Stimulated activated naive CD8-positive, alpha-beta T cell treated with anti-CD3 and anti-CD28 coated beads, Interleukin-15, Interleukin-2, amounts not matched to agents 100 ng/mL and 50 ng/mL, for 24 hours (primary cell): ENCODE data around the gene STAT5B.
"Not testable (repeated sequence)": the region's sequence is repeated elsewhere in the genome, so short reads cannot be mapped to it uniquely, and the experiment has no call there.

Experiments used
- H3K27ac Mint-ChIP-seq: one replicate; pipeline ENCODE4 v1.8.0; 2021; ENCODE audit warnings: mild to moderate bottlenecking, mixed read lengths
- H3K27me3 Mint-ChIP-seq: one replicate; pipeline ENCODE4 v1.8.0; 2021; ENCODE audit warnings: mixed read lengths
- H3K36me3 Mint-ChIP-seq: one replicate; pipeline ENCODE4 v1.8.0; 2021; ENCODE audit warnings: low read depth, mixed read lengths
- H3K4me1 Mint-ChIP-seq: one replicate; pipeline ENCODE4 v1.8.0; 2021; ENCODE audit warnings: low read depth, mixed read lengths
- H3K4me3 Mint-ChIP-seq: one replicate; pipeline ENCODE4 v1.8.0; 2021; ENCODE audit warnings: mild to moderate bottlenecking, mixed read lengths
- H3K9me3 Mint-ChIP-seq: one replicate; pipeline ENCODE4 v1.8.0; 2021; ENCODE audit warnings: mixed read lengths

STAT5B gene

DNA sequence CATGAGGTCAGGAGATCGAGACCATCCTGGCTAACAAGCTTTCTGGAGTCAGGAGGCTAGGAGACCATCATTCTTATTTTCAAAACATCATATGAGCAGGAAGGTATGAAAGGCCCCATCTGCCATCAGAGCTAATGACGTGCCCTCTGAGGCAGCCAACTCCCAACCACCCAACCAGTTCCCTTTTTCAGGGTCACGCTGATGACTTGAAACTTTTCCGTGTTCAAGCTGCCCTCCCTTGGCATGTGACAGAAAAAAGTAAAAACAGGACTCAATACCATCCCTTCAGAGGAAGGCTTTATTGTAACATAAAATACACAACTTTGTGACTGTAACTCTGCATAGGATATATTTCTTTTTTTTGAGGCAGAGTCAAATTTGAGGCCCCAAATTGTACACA, 77.3 kb downstream of the STAT5B start:
- peak overlapping the region; percentile 59 for H3K27ac Mint-ChIP-seq
- H3K27me3 Mint-ChIP-seq = no peaks in the 10 kb centered on the region
- no peak overlapping the region for H3K4me3 Mint-ChIP-seq
- no peaks in the 10 kb centered on the region for H3K9me3 Mint-ChIP-seq
- H3K36me3 Mint-ChIP-seq = peaks cover 22% of the 10 kb centered on the region
- H3K4me1 Mint-ChIP-seq = peaks cover 15% of the 10 kb centered on the region

DNA sequence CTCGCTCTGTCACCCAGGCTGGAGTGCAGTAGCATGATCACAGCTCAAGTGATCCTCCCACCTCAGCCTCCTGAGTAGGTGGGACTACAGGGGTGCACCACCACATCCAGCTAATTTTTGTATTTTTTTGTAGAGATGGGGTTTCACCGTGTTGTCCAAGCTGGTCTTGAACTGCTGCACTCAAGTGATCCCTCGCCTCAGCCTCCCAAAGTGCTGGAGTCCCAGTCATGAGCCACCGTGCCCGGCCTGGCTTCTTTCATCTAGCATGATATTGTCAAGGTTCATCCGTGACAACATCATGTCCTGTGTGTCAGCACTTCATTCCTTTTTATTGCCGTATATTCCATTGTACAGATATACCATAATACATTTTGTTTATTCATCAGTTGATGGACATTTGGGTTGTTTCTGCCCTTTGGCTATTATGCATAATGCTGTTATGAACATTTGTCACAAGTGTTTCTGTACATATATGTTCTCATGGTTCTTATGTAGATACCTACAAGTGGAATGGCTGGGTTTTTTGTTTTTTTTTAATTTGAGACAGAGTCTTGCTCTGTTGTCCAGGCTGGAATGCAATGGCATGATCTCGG, 78.5 kb downstream of the STAT5B start:
- Mint-ChIP-seq H3K27ac (no peak overlapping the region), H3K4me3 (no peak overlapping the region), H3K36me3 (peaks cover 16% of the 10 kb centered on the region), H3K27me3 (no peaks in the 10 kb centered on the region), H3K9me3 (no peaks in the 10 kb centered on the region), H3K4me1 (peaks cover 28% of the 10 kb centered on the region)

DNA sequence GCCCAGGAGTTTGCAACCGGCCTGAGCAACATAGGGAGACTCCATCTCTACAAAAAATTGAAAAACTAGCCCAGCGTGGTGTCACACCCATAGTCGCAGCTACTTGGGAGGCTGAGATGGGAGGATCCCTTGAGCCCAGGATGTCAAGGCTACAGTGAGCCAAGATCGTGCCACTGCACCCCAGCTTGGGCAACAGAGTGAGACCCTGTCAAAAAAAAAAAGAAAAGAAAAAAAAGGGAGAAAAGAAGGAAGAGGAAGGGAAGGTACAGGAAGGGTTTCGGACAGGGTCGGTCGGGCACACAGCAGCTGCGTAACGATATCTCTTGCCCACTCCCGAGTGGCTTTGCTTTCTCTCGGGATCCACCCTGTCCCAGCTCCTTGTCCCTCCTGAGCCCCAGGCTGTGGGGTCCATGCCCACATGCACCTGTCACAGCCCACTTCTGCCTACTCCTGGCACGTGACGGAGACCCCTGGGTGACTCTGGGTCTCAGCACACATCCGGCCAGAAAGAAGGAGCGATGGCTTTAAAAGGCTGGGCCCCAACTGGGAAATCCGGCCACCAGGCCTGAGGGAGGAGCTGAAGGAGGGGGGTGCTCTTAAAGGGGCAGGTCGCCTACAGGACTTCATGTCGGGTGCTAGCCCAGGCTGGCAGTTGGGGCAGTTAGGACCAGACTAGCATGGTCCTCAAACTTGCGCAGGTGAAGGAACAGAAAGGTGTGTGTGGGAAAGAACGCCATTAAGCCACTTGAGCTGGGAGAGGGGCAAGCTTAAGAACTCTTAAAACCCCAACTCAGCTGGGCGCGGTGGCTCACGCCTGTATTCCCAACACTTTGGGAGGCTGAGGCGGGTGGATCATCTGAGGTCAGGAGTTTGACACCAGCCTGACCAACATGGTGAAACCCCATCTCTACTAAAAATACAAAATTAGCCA, 82.0 kb downstream of the STAT5B start, which contains the start of gene GHDC:
TSS of gene GHDC (minus strand) at position 526 of the 931 bp plus-strand sequence. CDS start 913 bp downstream, outside the sequence.
- Mint-ChIP-seq H3K9me3 (no peaks in the 10 kb centered on the region), H3K4me1 (peaks cover 30% of the 10 kb centered on the region), H3K27me3 (no peaks in the 10 kb centered on the region), H3K27ac (peak within 1 kb of the TSS; percentile 85), H3K36me3 (peaks cover 5% of the 10 kb centered on the region), H3K4me3 (peak within 1 kb of the TSS; percentile 91)

DNA sequence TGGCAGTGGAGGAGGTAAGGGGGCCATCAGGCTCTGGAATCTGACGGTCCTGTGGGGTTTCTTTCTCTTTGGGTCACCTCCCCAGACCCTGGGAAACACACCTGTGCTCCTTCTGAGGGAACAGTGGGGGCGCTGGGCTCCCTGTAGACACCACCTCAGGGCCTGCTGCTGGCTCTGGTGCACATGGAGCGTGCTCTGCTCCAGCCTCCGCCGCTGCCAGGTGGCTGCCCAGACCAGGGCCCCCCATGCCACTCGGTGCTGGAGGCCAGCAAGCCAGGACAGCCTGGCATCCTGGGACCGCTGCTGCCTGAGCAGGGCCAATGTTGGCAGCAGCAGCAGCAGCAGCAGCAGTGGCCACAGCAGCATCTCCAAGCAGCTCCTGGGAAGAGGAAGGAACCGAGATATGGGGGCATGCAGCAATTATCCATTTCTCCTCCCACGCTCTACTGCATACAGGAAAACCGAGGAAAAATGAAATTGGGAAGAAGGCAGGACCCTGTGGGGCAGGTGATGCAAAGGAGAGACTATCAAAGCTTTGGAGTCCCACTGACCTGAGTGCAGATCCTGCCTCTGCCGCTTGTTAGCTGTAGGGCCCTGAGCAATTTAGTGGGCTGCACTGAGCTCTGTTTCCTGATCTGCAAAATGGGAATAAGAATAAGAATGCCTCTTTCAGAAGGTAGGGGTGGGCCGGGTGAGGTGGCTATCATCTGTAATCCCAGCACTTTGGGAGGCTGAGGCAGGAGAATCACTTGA, 82.8 kb downstream of the STAT5B start:
- H3K27me3 Mint-ChIP-seq = no peaks in the 10 kb centered on the region
- H3K9me3 Mint-ChIP-seq = no peaks in the 10 kb centered on the region
- peaks cover 5% of the 10 kb centered on the region for H3K36me3 Mint-ChIP-seq
- H3K4me3 Mint-ChIP-seq = peak overlapping the region; percentile 91
- peaks cover 24% of the 10 kb centered on the region for H3K4me1 Mint-ChIP-seq
- H3K27ac Mint-ChIP-seq = peak overlapping the region; percentile 85

DNA sequence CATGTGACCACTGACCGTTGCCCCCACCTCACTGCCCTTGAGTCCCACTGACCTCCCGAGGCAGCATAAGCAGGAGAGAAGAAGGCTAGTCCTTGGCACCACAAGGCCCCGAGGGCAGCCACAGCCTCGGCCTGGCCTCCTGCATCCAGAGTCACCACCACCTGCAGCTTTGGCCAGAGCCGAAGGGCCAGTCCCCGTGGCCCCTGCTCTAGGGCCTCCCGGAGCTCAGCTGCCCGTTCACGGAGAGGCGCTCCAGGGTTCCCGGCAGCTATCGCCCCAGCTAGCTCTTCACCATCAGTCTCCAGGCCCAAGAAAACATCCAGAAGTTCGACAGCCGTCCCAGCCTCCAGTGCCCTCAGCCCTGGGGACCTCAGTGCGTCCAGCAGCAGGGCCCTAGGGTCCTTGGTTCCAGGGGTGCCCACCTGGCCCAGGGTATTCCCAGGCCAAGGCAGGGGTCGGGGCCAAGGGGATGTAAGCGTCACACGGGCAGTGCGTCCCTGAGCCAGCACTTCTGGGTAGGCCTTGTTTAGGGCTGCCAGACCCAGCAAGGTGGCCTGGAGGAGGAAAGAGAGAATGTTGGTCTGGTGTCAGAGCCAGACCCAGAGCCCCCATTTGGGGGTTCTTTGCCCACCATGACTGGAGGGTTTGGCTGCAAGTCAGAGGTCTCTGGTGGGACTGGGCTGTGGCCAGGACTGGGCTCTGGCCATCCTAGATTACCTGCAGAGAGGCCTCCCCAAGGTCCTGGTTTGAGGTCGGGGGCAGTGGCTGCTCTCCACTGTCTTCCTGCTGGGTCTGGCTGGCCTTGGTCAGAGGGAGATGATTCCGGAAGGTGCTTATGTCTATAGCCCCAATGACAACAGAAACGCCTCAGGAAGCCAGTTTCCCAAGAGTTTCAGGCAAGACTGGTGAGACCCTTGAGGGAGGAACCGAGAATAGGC, 83.7 kb downstream of the STAT5B start:
- Mint-ChIP-seq H3K27me3 (no peaks in the 10 kb centered on the region), H3K4me3 (peak overlapping the region; percentile 91), H3K36me3 (peaks cover 5% of the 10 kb centered on the region), H3K27ac (no peak overlapping the region), H3K4me1 (peaks cover 24% of the 10 kb centered on the region), H3K9me3 (no peaks in the 10 kb centered on the region)

DNA sequence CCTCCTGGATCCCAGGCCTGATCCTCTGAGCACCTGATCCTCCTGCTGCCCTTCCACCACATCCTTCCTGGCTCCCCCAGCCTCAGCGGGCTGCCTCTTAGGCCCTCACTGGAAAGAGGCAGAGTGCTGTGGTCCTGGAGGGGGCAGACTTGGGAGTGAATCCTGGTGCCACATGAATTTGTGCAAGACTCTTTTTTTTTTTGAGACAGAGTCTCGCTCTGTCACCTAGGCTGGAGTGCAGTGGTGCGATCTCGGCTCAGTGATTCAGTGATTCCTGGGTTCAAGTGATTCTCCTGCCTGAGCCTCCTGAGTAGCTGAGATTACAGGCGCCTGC, 84.9 kb downstream of the STAT5B start:
- no peak overlapping the region for H3K27ac Mint-ChIP-seq
- no peak overlapping the region for H3K4me3 Mint-ChIP-seq
- H3K9me3 Mint-ChIP-seq = no peaks in the 10 kb centered on the region
- no peaks in the 10 kb centered on the region for H3K27me3 Mint-ChIP-seq
- peaks cover 24% of the 10 kb centered on the region for H3K4me1 Mint-ChIP-seq
- peaks cover 5% of the 10 kb centered on the region for H3K36me3 Mint-ChIP-seq

DNA sequence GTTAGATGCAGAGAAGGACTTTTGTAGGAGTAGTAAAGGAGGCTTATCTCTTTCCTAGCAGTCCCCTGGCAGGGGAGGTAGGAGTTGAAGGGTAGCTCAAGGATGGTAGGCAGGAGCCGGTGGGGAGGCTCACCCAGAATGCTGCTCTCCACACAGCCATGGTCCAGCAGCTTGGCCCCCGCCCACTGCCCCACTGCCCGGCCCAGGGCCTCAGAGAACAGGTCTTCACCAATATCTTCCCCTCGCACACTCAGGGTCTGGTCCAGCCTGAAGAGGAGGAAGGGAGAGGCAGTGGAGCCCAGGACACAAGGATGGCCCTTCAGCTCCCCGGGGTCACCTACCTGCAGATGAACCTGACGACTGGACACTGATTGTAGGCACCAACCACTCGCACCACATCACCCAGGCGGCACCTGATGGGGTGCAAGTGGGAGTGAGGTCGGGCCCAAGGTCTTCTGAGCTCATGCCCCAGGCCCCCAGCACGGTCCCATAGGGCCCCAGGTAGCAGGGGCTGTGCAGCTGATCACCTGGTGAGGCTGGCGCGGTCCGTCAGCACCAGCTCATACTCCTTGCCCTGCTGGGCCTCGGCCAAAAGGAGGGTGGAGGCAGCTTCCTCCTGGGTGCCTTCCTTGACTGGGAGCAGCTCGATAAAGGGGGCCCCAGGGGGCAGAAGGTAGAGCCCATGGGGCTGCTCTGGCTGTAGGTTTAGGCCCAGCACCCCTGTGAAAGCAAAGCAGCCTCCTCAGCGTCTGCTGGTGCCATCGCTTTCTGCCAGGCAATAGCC, 85.5 kb downstream of the STAT5B start:
- Mint-ChIP-seq H3K27ac (no peak overlapping the region), H3K4me3 (no peak overlapping the region), H3K27me3 (no peaks in the 10 kb centered on the region), H3K36me3 (peaks cover 5% of the 10 kb centered on the region), H3K4me1 (peaks cover 24% of the 10 kb centered on the region), H3K9me3 (no peaks in the 10 kb centered on the region)

DNA sequence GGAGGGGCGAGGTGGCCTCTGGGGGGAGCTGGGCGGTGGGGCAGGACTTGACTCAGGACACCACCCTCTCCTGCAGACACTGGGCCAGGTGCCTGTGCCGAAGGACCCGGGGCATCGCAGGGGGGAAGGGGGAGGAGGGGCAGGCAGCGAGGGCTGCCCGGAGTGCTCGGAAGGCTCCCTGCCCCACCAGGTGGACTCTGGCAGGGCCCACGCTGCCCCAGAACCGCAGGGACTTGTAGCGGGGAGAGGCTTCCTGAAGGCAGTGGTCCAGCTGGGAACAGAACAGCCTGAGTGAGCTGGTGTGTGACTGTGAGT, 86.6 kb downstream of the STAT5B start:
- no peak overlapping the region for H3K4me3 Mint-ChIP-seq

DNA sequence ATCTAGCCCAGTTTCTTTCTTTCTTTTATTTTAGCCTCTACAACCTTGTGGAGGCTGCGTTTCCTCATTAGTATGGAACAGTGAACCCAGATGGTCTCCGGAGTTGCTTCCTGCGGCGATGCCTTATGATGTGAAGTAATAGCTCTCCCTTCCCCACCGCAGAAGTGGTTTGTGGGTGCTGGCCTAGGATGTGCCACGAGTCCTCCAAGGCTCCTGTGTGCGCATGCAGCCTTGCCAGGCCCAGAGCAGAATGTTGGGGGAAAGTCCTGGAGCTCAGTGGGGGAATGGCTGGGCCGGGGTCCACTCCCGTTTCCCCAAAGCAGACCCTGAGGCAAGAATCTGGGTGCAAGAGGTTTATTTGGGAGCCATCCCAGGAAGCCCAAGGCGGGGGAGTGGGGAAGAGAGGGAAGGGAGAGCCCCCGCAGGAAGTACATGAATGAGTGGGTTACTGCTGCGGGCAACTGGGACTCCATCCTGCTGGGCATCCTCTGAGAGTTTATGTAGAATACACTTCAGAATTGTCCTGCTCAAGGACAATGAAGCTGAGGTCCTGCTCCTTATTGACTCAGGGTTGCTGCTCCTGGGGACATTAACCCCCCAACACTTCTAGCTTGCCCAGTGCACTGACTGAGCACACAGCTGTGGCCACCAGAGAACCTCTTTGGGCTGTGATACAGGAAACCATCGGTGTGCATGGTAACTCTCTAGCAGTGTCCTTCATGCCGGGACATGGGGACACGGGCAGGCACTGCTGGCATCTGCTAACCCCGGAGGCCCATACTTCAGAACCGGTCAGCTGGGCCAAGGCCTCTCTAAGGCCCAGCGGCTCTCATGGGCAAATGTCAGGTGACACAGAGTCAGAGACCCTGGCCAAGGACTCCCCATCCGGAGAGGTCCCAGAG, 87.2 kb downstream of the STAT5B start:
- no peak overlapping the region for H3K4me3 Mint-ChIP-seq
- peaks cover 5% of the 10 kb centered on the region for H3K36me3 Mint-ChIP-seq
- no peaks in the 10 kb centered on the region for H3K27me3 Mint-ChIP-seq
- peaks cover 35% of the 10 kb centered on the region for H3K4me1 Mint-ChIP-seq
- H3K27ac Mint-ChIP-seq = no peak overlapping the region
- no peaks in the 10 kb centered on the region for H3K9me3 Mint-ChIP-seq

More for the DNA sequence above, 86.6 kb downstream of the STAT5B start:
- Mint-ChIP-seq H3K9me3 (no peaks in the 10 kb centered on the region), H3K27ac (no peak overlapping the region), H3K36me3 (peaks cover 5% of the 10 kb centered on the region), H3K27me3 (no peaks in the 10 kb centered on the region), H3K4me1 (peaks cover 34% of the 10 kb centered on the region)

DNA sequence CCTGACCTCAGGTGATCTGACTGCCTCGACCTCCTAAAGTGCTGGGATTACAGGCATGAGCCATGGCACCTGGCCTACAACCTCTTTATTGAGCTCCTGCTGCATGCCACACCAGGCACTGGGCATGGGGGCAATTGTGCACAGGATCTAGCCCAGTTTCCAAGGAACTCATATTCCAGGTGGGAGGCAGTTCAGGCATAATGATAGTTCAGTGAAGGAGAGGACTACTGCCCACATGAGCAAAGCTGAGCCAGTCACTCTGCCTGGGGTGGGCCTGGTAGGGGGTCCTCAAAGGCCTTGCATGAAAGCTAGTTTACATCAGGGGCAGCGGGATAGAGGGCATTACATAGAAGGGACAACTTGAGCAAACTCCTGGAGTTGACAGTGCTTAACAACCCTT, 88.4 kb downstream of the STAT5B start:
- no peak overlapping the region for H3K27ac Mint-ChIP-seq
- no peaks in the 10 kb centered on the region for H3K27me3 Mint-ChIP-seq
- H3K4me1 Mint-ChIP-seq = peaks cover 35% of the 10 kb centered on the region
- H3K36me3 Mint-ChIP-seq = peaks cover 5% of the 10 kb centered on the region
- no peaks in the 10 kb centered on the region for H3K9me3 Mint-ChIP-seq
- H3K4me3 Mint-ChIP-seq = no peak overlapping the region

DNA sequence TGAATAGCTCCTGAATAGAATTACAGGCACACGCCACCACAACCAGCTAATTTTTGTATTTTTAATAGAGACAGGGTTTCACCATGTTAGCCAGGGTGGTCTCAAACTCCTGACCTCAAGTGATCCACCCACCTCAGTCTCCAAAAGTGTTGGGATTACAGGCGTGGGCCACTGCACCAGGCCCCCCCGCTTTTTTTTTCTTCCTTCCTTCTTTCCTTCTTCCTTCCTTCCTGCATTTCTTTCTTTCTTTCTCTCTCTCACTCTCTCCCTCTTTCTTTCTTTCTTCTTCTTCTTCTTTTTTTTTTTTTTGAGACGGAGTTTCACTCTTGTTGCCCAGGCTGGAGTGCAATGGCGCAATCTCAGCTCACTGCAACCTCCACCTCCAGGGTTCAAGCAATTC, 90.0 kb downstream of the STAT5B start:
- not testable (repeated sequence) for H3K9me3 Mint-ChIP-seq, H3K27ac Mint-ChIP-seq, H3K36me3 Mint-ChIP-seq, H3K4me3 Mint-ChIP-seq, H3K27me3 Mint-ChIP-seq
- peaks cover 42% of the 10 kb centered on the region for H3K4me1 Mint-ChIP-seq

DNA sequence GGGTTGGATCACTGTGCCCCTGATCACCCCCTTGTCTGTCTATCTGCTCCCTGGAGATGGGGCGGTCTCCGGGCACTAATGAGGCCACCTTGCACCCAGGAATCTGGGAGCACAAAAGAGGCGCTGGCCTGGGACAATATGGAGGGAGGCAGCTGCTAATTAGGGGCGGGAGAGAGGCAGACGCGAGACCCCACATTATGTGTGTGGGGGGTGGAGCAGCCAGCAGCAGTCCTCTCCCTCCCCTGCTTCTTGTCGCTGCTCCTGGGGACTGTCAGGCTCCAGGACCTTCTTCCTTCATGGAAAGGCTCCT, 90.6 kb downstream of the STAT5B start:
- no peak overlapping the region for H3K4me3 Mint-ChIP-seq
- no peaks in the 10 kb centered on the region for H3K36me3 Mint-ChIP-seq
- H3K4me1 Mint-ChIP-seq = peaks cover 45% of the 10 kb centered on the region
- H3K27me3 Mint-ChIP-seq = peaks cover 6% of the 10 kb centered on the region
- no peaks in the 10 kb centered on the region for H3K9me3 Mint-ChIP-seq
- no peak overlapping the region for H3K27ac Mint-ChIP-seq
